DOHH2 (cell line): ENCODE data around the gene PEX10.

Experiments used
- H3F3A ChIP-seq: fragments of 200-600 bp; sonication (generic), shearing (Covaris generic); 2 replicates; pipeline ENCODE4 v1.6.0; 2016; ENCODE audit warnings: antibody characterized with exemption, mild to moderate bottlenecking; ENCODE audit not compliant: control insufficient read depth, insufficient read depth
- H3K27ac ChIP-seq: fragments of 200-600 bp; sonication (generic); 2 replicates; pipeline ENCODE4 v1.5.1; 2014; ENCODE audit warnings: low read depth, mild to moderate bottlenecking, low read length, moderate library complexity
- H3K27me3 ChIP-seq: fragments of 200-600 bp; sonication (generic); 2 replicates; pipeline ENCODE4 v1.6.1; 2014; ENCODE audit warnings: mild to moderate bottlenecking, low read length, mixed read lengths; ENCODE audit not compliant: control insufficient read depth
- H3K36me3 ChIP-seq: fragments of 200-600 bp; sonication (generic); 2 replicates; pipeline ENCODE4 v1.6.1; 2014; ENCODE audit warnings: mild to moderate bottlenecking, low read length, moderate library complexity, mixed read lengths; ENCODE audit not compliant: control insufficient read depth
- H3K4me1 ChIP-seq: fragments of 200-600 bp; sonication (generic); 2 replicates; pipeline ENCODE4 v1.6.1; 2014; ENCODE audit warnings: mild to moderate bottlenecking, low read length, mixed read lengths; ENCODE audit not compliant: control insufficient read depth
- H3K4me2 ChIP-seq: fragments of 200-600 bp; sonication (generic); 2 replicates; pipeline ENCODE4 v1.6.0; 2014; ENCODE audit warnings: mild to moderate bottlenecking, low read length, moderate library complexity
- H3K4me3 ChIP-seq: fragments of 200-600 bp; sonication (generic); 2 replicates; pipeline ENCODE4 v1.5.1; 2014; ENCODE audit warnings: mild to moderate bottlenecking, low read length, mixed read lengths
- H3K79me2 ChIP-seq: fragments of 200-600 bp; sonication (generic); 2 replicates; pipeline ENCODE4 v1.6.1; 2014; ENCODE audit warnings: mild to moderate bottlenecking, low read length, mixed read lengths; ENCODE audit not compliant: control insufficient read depth
- H3K9me2 ChIP-seq: fragments of 200-600 bp; sonication (generic); replicated peaks from 2 replicates; pipeline ENCODE4 v1.6.1; 2014; ENCODE audit warnings: mild to moderate bottlenecking, low read length, mixed read lengths; ENCODE audit not compliant: control insufficient read depth
- H3K9me3 ChIP-seq: fragments of 200-600 bp; sonication (generic); 2 replicates; pipeline ENCODE4 v1.6.1; 2014; ENCODE audit warnings: antibody characterized with exemption, low read length, mixed read lengths; ENCODE audit not compliant: control insufficient read depth, insufficient read depth
- H4K20me1 ChIP-seq: fragments of 200-600 bp; sonication (generic); 2 replicates; pipeline ENCODE4 v1.6.0; 2014; ENCODE audit warnings: low read depth, mild to moderate bottlenecking, antibody characterized with exemption, low read length, moderate library complexity; ENCODE audit not compliant: control insufficient read depth, insufficient read depth
- CTCF ChIP-seq: fragments of 200-600 bp; sonication (generic); IDR thresholded peaks from one replicate; pipeline ENCODE4 v1.5.1; 2014; ENCODE audit warnings: antibody characterized with exemption, mild to moderate bottlenecking, low read depth, low read length; ENCODE audit not compliant: poor library complexity, severe bottlenecking
- EZH2phosphoT487 ChIP-seq: fragments of 200-600 bp; sonication (generic); IDR thresholded peaks from 2 replicates; pipeline ENCODE4 v1.6.1; 2017; ENCODE audit warnings: borderline replicate concordance, mild to moderate bottlenecking, antibody characterized with exemption, low read length, moderate library complexity, mixed read lengths

Gene PEX10

DNA sequence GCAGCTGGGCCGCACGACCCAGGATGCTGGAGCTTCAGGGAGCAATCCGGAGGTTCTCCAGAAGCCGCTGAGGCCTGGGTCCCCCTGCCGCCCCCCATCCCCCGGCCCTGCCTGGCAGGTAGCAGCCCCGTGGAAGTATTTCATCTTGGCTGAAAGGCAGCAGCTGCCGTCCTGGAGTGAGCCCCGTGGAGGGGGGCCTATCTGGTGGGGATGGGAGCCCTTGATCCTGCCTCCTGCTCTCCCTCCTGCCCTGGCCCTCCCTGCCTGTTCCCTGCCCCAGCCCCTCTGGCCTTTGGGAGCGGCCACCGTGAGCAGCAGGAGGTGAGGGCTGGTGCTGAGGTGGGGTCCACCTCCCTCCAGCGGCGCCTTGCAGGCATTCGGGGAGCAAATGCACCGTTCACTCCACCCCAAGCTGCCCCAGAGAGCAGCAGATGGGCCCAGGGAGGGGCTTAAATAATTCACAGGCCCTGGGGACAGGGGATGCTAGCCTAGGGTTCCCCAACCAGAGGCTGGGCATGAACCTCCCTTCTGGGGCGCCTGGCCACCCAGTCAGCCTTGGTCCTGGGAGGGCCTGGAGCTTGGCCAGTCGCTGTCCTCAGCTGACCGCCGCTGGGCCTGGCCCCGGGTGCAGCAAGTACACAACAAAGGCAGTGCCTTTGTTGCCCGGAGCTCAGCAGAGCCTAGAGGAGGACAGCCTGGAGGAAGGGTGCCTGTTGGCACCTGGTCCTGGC, 40.0 kb upstream of the PEX10 start:
- TF ChIP-seq CTCF (no peak), EZH2phosphoT487 (no peak)
- H3K4me1 ChIP-seq: no peaks in the 10 kb centered on the region
- H3K4me3 ChIP-seq: no peak overlapping the region
- no peaks in the 10 kb centered on the region for H3F3A ChIP-seq
- H3K4me2 ChIP-seq: no peak overlapping the region
- H4K20me1 ChIP-seq: no peaks in the 10 kb centered on the region
- no peaks in the 10 kb centered on the region for H3K27me3 ChIP-seq
- H3K27ac ChIP-seq: no peak overlapping the region
- no peaks in the 10 kb centered on the region for H3K9me3 ChIP-seq
- H3K36me3 ChIP-seq: no peaks in the 10 kb centered on the region
- no peaks in the 10 kb centered on the region for H3K9me2 ChIP-seq
- H3K79me2 ChIP-seq: no peaks in the 10 kb centered on the region

GRCh38 chr1:2451741-2452140, 39.4 kb upstream of the PEX10 start:
- Histone ChIP-seq H3K4me2 (no peak overlapping the region), H3K4me1 (no peaks in the 10 kb centered on the region), H3K27me3 (no peaks in the 10 kb centered on the region), H3K9me3 (no peaks in the 10 kb centered on the region), H3K9me2 (no peaks in the 10 kb centered on the region), H3K27ac (no peak overlapping the region), H4K20me1 (no peaks in the 10 kb centered on the region), H3K79me2 (no peaks in the 10 kb centered on the region), H3F3A (no peaks in the 10 kb centered on the region), H3K4me3 (no peak overlapping the region), H3K36me3 (no peaks in the 10 kb centered on the region)
- TF ChIP-seq CTCF: no peak
- TF ChIP-seq EZH2phosphoT487: no peak

GRCh38 chr1:2449636-2450454, 37.5 kb upstream of the PEX10 start:
- H3F3A ChIP-seq: no peaks in the 10 kb centered on the region
- H3K27ac ChIP-seq: no peak overlapping the region
- TF ChIP-seq CTCF: no peak
- TF ChIP-seq EZH2phosphoT487: no peak
- no peaks in the 10 kb centered on the region for H4K20me1 ChIP-seq
- no peak overlapping the region for H3K4me2 ChIP-seq
- H3K36me3 ChIP-seq: no peaks in the 10 kb centered on the region
- H3K79me2 ChIP-seq: no peaks in the 10 kb centered on the region
- no peak overlapping the region for H3K4me3 ChIP-seq
- H3K4me1 ChIP-seq: no peaks in the 10 kb centered on the region
- no peaks in the 10 kb centered on the region for H3K9me3 ChIP-seq
- no peaks in the 10 kb centered on the region for H3K27me3 ChIP-seq
- no peaks in the 10 kb centered on the region for H3K9me2 ChIP-seq
